Measurements from ENCODE around the gene EXOG.

The EXOG gene

GRCh38 chr3:38515367-38515766 lies 19.2 kb downstream of the EXOG start:
- DNase-seq: no peak

DNA sequence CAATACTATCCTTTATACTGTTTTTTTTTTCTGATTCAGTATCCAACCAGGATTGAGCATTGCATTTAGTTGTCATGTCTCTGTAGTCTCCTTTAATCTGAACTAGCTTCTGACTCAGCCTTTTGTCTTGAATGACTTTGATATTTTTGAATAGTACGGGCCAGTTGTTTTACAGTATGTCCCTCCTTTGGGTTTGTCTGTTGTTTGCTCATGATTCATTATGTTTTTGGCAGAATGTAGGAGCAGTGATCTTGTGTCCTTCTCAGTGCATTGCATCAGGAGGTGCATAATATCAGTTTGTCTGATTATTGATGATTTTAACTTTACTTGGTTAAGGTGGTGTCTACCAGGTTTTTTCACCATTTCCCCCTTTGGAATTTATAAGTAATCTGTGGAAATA lies 20.5 kb downstream of the EXOG start:
- no peak for DNase-seq

GRCh38 chr3:38519000-38519399 lies 22.9 kb downstream of the EXOG start:
- DNase-seq: no peak

DNA sequence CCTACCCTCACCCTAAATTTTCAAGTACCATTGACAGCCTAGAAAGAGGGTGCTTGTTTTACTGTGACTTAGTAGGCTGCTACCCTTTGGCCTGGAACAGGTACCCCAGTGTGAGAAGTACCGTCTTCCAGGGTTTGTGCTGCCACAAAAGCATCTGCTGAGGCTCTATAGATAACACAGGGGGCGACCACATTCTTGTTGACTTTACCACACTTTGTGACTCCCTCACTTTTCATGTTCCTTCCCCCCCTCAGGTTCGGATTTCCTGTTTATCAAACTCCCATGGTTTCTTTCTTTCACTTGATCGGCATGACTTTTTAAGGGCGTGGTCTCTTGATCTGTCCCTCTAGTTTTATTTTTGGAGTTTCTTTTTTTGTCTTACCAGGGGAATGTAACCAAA lies 23.5 kb downstream of the EXOG start:
- DNase-seq: no peak

DNA sequence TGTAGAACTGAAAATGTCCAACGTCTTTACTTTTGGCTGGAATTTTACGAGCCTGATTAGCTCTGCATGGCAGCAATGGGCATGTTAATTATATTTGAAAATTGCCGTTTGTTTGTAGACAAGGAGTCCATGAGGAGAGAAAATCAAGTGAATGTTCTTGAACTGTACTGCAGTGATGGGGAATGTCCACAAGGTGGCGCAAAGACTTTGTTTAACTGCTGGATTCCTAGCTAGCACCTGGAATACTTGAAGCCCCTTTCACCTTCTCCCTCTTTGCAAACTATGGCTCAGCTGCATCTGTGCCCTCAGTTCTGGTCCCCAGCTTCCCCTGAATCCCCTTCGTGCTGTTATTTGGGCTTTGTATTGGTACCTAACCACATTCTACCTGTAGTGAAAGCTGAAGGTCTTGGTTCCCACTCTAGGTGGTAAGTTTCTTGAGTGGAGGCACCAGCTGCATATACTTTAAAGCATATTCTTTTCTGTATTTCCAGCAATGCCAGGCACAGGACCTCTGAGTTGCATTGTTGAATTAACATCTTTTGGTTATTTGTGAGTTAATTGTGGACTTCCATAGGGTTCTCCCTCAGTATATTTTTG lies 25.3 kb downstream of the EXOG start:
- peak; percentile 5 to 55 for DNase-seq

- DNase-seq: no peak
These were observed 25.9 kb downstream of the EXOG start for GRCh38 chr3:38522002-38522401.

DNA sequence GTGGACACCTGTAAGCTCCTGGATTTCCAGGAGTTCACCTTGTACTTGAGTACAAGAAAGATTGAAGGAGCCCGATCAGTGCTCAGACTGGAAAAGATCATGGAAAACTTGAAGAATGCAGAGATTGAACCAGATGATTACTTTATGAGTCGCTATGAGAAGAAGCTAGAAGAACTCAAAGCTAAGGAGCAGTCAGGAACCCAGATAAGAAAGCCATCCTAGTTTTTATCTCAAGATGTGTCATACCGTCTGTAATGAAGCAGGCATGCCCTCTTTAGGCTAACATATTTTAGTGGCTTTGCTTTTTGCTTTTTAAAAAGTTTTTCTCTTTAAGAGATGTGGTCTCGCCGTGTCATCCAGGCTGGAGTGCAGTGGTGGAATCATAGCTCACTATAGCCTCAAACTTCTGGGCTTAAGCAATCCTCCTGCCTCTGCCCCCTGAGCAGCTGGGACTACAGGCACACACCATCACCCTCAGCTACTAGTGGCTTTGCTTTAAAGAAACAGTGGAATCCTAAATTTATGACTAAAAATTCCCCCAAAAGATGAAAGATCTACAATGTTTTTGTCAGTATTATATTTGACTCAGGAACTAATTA lies 28.1 kb downstream of the EXOG start:
- DNase-seq: no peak

GRCh38 chr3:38526792-38527191 lies 30.7 kb downstream of the EXOG start:
- DNase-seq: no peak

- DNase-seq: no peak
These were observed 32.3 kb downstream of the EXOG start for GRCh38 chr3:38528457-38528856.

DNA sequence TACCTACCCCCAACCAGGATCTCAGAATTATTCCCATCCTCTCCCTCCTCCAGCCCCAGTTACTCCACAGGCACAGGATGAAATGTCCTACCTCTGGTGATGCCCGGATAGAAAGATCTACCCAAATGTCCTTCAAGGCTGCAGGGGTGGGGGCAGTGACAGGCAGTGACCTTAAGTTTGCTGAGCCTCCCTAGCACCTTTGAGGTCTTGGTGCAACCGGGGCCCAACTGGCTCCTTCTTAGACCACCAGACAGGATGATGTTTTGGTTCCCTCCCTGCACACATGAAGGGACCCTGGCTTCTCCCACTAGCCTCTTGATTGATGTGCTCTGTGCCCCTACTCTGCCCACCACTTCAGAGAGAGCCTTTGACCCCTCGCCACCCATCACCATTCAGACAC lies 36.4 kb downstream of the EXOG start:
- no peak for DNase-seq

DNA sequence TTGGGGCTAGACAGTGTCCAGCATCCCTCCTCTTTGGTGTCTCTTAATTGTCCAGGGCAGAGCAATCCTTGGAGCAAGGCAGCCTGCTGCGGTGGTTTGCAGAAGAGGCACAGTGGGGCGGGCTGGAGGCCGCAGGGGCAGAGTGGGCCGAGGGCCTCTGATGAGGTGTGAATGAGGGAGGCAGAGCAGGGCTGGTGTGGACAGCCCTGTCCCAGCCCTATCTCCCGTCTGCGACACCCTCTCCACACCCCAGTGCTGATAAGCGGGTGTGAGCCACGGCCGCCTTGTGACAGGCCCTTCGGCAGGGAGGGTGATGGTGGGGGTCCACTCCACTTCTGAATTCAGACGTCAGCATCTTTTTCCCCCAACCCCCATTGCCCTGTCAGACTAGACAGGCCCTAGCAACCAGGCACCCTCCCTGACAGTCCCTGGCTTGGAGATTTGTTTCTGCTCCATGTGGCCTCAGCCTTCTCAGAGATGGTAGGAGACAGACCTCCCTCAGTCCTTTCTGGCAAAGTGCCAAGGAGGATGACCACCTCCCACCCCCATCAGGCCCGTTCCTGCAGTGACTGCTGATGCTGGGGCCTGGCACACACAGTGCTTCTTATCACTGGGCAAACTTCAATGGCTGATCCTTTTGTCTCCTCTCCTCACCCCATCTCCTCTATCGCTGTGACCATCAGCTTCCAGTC lies 37.3 kb downstream of the EXOG start:
- no peak for DNase-seq

GRCh38 chr3:38534180-38534579 lies 38.0 kb downstream of the EXOG start:
- DNase-seq: no peak

DNA sequence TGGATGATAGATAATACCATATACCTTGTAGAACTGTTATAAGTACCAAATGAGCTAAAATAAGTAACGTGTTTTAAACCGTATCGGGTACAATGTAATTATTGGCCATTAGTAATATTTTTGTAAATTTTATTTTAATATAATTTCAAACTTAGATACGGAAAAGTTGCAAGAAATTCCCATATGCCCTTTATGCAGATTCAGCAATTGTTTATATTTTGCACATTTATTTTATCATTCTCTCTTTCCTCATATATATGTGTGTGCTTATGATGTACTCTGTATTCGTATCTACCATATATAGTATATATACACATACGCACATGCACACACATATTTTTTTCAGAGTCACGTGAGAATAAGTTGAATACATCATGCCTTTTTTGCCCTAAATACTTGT lies 38.5 kb downstream of the EXOG start:
- no peak for DNase-seq

DNA sequence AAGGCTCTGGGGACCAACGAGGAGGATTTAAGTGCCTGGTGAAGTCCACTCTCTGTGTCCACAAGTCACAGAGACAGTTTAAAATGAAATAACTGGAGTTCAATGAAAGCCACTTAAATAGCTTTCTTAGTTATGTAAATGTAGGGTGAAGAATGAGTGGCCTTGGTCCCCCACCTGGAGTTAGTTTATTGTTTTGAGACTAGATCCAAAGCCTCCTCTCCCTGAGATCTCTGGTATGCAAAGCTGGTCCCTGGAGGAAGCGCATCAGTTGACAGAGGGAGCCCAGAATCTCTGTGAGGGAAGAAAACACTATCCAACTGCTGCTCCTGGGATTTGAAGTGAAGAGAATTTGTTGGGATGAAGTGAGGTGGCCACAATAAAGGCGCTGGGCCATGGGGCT lies 40.5 kb downstream of the EXOG start:
- DNase-seq: no peak

DNA sequence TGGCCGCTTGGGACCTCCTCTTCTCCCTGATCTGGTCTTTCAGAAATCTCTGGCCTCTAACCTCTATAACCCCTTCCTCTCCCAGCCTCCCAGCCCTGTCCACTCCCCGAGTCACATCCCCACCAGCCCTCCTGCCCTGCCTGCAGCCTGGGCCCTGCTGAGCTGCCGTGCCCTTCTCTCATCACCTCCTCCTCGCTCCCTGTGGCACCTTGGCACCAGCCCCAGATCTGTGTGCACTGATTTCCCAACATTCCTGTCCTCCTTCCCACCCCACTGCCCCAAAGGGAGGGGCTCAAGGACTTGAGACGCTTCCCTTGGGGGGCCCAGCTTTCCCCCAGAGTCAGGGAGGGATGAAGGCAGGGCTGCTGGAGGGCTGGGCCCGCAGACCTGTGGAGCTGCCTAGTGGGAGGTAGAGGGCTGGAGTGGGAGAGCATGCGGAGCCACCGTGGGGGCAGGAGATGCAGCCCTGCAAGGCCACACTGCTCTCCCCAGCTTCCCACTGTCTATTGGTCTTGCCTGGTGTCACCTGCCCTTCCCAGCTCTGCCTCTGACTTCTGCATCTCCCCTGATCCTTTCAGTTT lies 42.7 kb downstream of the EXOG start:
- no peak for DNase-seq

GRCh38 chr3:38541806-38542205 lies 45.7 kb downstream of the EXOG start:
- DNase-seq: no peak

- no peak for DNase-seq
These were observed 46.5 kb downstream of the EXOG start for GRCh38 chr3:38542401-38543298.

- no peak for DNase-seq
These were observed 47.4 kb downstream of the EXOG start for GRCh38 chr3:38543586-38543985.

- DNase-seq: no peak
These were observed 48.8 kb downstream of the EXOG start for GRCh38 chr3:38544926-38545325.

GRCh38 chr3:38545550-38545949 lies 49.4 kb downstream of the EXOG start:
- DNase-seq: no peak

GRCh38 chr3:38545983-38546382 lies 49.8 kb downstream of the EXOG start:
- DNase-seq: no peak

DNA sequence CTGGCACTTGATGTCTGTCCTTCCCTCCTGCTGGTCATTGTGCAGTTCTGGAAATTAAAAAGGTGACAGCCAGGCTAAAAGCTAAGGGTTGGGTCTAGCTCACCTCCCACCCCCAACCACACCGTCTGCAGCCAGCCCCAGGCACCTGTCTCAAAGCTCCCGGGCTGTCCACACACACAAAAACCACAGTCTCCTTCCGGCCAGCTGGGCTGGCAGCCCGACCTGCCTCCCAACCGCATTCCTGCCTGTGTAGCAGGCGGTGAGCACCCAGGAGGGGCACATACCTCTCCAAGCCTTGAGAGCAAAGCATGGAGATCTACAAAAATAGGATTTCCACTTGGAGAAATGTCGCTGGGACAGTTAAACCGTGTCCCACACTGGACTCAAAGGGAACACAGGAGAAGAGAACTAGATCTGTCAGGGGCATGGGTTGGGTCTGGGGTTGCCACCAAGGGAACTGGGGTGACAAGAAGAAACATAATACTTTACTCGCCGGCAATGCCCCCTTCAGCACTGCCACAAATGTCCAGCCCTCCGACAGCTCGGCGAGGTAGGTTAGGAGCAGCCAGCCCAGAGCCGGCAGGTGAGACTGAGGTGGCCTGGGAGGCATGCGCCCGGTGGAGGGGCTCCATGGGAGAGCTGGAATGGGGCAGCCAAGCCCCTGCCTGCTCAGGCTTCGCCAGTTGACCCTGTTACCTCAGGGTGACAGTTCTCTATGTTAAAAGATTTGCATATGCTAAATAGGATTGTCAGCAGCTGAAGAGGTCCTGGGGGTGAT lies 52.2 kb downstream of the EXOG start:
- DNase-seq: no peak
